Stimulated activated naive CD8-positive, alpha-beta T cell treated with anti-CD3 and anti-CD28 coated beads, Interleukin-15, Interleukin-2, amounts not matched to agents 100 ng/mL and 50 ng/mL, for 24 hours (primary cell): ENCODE results near the gene EFCAB6.

Experiments
- H3K27ac Mint-ChIP-seq: one replicate; pipeline ENCODE4 v1.8.0; 2021; ENCODE audit warnings: mild to moderate bottlenecking, mixed read lengths
- H3K27me3 Mint-ChIP-seq: one replicate; pipeline ENCODE4 v1.8.0; 2021; ENCODE audit warnings: mixed read lengths
- H3K36me3 Mint-ChIP-seq: one replicate; pipeline ENCODE4 v1.8.0; 2021; ENCODE audit warnings: low read depth, mixed read lengths
- H3K4me1 Mint-ChIP-seq: one replicate; pipeline ENCODE4 v1.8.0; 2021; ENCODE audit warnings: low read depth, mixed read lengths
- H3K4me3 Mint-ChIP-seq: one replicate; pipeline ENCODE4 v1.8.0; 2021; ENCODE audit warnings: mild to moderate bottlenecking, mixed read lengths
- H3K9me3 Mint-ChIP-seq: one replicate; pipeline ENCODE4 v1.8.0; 2021; ENCODE audit warnings: mixed read lengths

Gene EFCAB6

GRCh38 chr22:43555561-43556515 is 256.3 kb downstream of the EFCAB6 start:
- Mint-ChIP-seq H3K36me3 (no peaks in the 10 kb centered on the region), H3K4me1 (no peaks in the 10 kb centered on the region), H3K27ac (no peak overlapping the region), H3K27me3 (peaks cover 8% of the 10 kb centered on the region), H3K9me3 (no peaks in the 10 kb centered on the region), H3K4me3 (no peak overlapping the region)

GRCh38 chr22:43554694-43555365 is 257.3 kb downstream of the EFCAB6 start:
- H3K9me3 Mint-ChIP-seq = no peaks in the 10 kb centered on the region
- no peaks in the 10 kb centered on the region for H3K4me1 Mint-ChIP-seq
- H3K27ac Mint-ChIP-seq = no peak overlapping the region
- H3K4me3 Mint-ChIP-seq = no peak overlapping the region
- no peaks in the 10 kb centered on the region for H3K36me3 Mint-ChIP-seq
- peaks cover 8% of the 10 kb centered on the region for H3K27me3 Mint-ChIP-seq

DNA sequence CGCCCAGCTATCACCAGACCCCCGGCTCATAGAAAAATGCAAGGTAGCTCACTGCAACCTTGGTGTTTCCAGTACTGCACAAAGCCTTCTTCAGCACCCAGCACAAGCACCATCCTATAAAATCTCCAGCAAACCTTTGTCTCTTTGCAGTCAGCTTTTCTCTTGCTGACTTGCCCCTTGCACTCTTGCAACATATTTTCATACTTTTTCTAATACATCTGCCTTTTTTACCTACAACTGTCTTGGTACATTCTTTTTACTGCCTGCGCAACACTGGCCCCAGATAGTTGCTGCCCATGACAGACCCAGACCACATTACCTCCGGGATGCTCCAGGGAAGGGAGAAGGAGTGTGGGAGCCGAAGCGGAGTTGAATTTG is 257.9 kb downstream of the EFCAB6 start:
- no peaks in the 10 kb centered on the region for H3K36me3 Mint-ChIP-seq
- H3K27me3 Mint-ChIP-seq = peaks cover 8% of the 10 kb centered on the region
- no peaks in the 10 kb centered on the region for H3K4me1 Mint-ChIP-seq
- H3K4me3 Mint-ChIP-seq = no peak overlapping the region
- no peak overlapping the region for H3K27ac Mint-ChIP-seq
- H3K9me3 Mint-ChIP-seq = no peaks in the 10 kb centered on the region

DNA sequence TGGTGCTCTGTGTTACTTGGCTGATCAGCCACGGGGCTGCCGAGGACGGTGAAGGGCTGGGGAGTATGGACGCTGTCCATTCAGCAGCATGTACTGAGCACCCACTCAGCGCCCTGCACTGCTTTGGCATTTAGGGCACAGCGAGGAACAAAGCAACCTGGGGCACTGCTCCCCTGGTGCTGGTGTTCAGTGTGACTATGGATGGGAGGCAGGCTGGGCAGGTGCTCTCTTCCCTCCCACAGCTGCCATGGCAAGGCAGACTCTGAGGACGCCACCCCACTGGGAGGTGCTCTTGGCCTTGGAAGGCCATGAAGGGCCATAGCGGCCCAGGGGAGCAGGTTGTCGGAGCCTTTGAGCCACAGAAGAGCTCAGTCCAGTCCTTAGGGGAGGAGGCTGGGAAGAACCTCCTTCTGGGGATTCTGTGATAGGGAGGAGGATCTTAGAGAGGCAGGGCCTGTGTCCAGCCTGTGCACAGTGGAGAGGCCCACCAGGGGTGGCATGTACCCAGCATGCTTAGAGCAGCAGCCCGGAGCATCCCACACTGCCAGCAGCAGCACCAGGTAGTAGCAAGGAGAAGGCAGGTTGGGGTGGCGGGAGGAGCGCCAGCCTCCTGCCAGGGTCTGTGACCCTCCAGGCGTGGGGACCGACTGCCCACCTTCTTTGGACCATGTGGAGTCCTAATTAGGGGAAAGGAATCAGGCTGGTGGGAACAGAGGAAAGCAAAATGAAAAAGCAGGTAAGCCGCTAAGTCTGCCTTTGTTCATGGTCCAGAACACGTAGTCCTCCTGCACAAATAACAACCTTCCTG is 258.4 kb downstream of the EFCAB6 start:
- no peaks in the 10 kb centered on the region for H3K4me1 Mint-ChIP-seq
- H3K9me3 Mint-ChIP-seq = no peaks in the 10 kb centered on the region
- no peak overlapping the region for H3K27ac Mint-ChIP-seq
- peaks cover 8% of the 10 kb centered on the region for H3K27me3 Mint-ChIP-seq
- H3K4me3 Mint-ChIP-seq = no peak overlapping the region
- H3K36me3 Mint-ChIP-seq = no peaks in the 10 kb centered on the region

- H3K9me3 Mint-ChIP-seq = no peaks in the 10 kb centered on the region
- no peaks in the 10 kb centered on the region for H3K36me3 Mint-ChIP-seq
- no peak overlapping the region for H3K4me3 Mint-ChIP-seq
- H3K4me1 Mint-ChIP-seq = no peaks in the 10 kb centered on the region
- no peak overlapping the region for H3K27ac Mint-ChIP-seq
- H3K27me3 Mint-ChIP-seq = peaks cover 10% of the 10 kb centered on the region
Measured at GRCh38 chr22:43550672-43551071, 261.4 kb downstream of the EFCAB6 start.

DNA sequence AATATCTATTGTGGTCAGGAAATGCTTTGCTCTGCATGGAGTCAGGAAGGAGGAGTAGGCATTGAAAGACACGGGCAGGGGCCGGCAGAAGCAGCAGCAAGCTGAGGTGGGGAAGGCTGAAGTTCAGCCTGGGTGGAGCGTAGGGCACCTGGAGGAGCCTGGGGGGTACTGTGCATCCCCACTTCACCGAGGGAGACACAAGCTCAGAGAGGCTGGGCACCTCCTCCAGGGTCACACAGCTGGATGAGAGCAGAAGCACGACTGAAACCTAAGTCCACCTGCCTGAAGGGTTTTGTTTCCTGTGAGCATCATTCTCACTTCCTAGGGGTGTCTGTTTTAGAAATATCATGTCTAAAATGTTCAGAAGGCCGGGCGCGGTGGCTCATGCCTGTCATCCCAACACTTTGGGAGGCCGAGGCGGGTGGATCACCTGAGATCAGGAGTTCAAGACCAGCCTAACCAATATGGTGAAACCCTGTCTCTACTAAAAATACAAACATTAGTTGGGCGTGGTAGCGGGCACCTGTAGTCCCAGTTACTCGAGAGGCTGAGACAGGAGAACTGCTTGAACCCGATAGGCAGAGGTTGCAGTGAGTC is 262.0 kb downstream of the EFCAB6 start:
- Mint-ChIP-seq H3K4me3 (no peak overlapping the region), H3K4me1 (no peaks in the 10 kb centered on the region), H3K9me3 (no peaks in the 10 kb centered on the region), H3K36me3 (no peaks in the 10 kb centered on the region), H3K27ac (no peak overlapping the region), H3K27me3 (peaks cover 8% of the 10 kb centered on the region)

- H3K27ac Mint-ChIP-seq = no peak overlapping the region
- H3K27me3 Mint-ChIP-seq = peaks cover 9% of the 10 kb centered on the region
- H3K4me1 Mint-ChIP-seq = no peaks in the 10 kb centered on the region
- H3K36me3 Mint-ChIP-seq = no peaks in the 10 kb centered on the region
- no peaks in the 10 kb centered on the region for H3K9me3 Mint-ChIP-seq
- no peak overlapping the region for H3K4me3 Mint-ChIP-seq
Measured at GRCh38 chr22:43546186-43546585, 265.9 kb downstream of the EFCAB6 start.

- no peaks in the 10 kb centered on the region for H3K36me3 Mint-ChIP-seq
- no peak overlapping the region for H3K27ac Mint-ChIP-seq
- H3K9me3 Mint-ChIP-seq = no peaks in the 10 kb centered on the region
- H3K4me1 Mint-ChIP-seq = no peaks in the 10 kb centered on the region
- H3K27me3 Mint-ChIP-seq = peaks cover 9% of the 10 kb centered on the region
- H3K4me3 Mint-ChIP-seq = no peak overlapping the region
Measured at GRCh38 chr22:43544289-43544673, 267.8 kb downstream of the EFCAB6 start.

- peaks cover 9% of the 10 kb centered on the region for H3K27me3 Mint-ChIP-seq
- H3K27ac Mint-ChIP-seq = no peak overlapping the region
- H3K4me1 Mint-ChIP-seq = no peaks in the 10 kb centered on the region
- H3K36me3 Mint-ChIP-seq = no peaks in the 10 kb centered on the region
- no peak overlapping the region for H3K4me3 Mint-ChIP-seq
- H3K9me3 Mint-ChIP-seq = no peaks in the 10 kb centered on the region
Measured at GRCh38 chr22:43543522-43544288, 268.4 kb downstream of the EFCAB6 start.

DNA sequence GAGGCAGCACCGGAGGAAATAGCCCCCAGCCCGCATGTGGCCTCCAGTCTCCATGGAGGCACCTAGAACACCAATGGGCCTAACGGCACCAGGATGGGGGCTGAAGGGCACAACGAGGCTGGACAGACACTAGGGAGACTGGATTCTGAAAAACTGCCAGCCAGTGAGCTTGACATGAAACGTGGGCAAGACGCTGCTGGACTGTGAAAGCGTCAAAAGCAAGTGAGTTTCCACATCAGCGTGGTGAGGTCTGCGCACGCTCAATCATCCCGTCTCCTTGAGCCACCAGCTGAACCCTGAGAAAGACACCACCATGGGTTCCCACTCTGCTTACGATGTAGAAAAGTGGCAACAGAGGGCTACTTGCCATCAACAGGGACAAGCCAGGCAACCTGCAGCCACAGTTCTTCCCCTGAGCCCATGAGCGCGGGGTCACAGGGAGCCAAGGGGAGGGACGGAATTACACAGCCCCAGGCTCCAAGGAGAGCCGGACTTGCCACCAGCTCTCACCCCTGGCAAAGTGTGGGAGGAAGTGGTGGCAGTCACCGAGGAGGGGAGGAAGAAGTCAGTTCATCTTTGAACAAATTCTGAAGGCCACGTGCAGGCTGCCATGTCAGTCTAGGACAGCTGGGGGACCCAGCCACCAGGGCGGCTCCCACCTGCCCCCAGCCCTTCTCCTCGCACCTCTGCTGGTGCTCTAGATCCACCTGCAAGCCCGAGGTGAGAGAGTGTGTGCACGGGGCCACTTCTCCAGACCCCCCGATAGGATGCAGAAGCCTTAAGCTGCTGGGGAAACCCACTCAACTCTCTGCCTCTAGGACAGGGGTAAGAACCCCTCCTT is 269.2 kb downstream of the EFCAB6 start:
- H3K9me3 Mint-ChIP-seq = no peaks in the 10 kb centered on the region
- H3K27me3 Mint-ChIP-seq = peaks cover 12% of the 10 kb centered on the region
- H3K4me1 Mint-ChIP-seq = no peaks in the 10 kb centered on the region
- no peak overlapping the region for H3K4me3 Mint-ChIP-seq
- H3K27ac Mint-ChIP-seq = no peak overlapping the region
- no peaks in the 10 kb centered on the region for H3K36me3 Mint-ChIP-seq

DNA sequence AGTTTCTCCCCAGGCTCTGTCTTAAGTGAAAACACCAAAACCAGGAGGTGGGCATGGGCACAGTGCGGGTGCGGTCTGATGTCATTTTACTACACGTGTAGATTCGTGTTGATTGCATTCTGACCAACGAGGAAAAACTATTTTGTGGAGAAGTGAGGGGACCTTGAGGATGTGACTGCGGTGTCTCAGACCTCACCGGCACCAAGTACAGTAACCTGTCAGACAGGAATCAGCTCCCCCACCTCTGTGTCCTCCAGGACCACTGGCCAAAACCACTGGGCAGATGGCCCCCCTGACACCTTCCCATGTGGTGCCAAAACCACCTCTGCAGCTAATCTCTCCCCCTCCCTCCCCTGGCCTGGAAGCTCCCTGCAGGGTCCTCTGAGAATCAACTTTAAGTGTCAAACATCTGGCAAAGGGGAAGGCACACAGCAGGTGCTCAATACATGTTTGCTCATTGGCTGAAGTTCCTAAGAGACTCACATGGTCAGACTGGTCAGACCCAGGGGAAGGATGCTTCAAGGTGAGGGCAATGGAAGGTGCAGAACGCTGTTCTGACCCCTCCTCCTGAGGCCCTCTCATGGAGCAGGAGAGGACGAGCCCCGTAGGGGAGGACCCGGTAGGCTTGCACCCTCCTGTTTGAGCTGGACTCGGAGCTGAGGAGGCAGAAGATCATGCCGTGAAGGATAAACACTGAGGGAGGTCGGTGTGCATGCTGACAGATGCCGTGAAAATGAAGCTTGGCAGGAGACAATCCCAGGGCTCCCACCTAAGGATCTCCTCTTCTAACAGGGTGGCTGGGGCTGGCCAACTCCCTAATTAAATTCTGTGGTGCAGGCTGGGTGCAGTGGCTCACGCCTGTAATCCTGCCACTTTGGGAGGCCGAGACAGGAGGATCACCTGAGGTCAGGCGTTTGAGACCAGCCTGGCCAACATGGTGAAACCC is 270.4 kb downstream of the EFCAB6 start:
- Mint-ChIP-seq H3K36me3 (no peaks in the 10 kb centered on the region), H3K4me1 (no peaks in the 10 kb centered on the region), H3K27ac (no peak overlapping the region), H3K4me3 (no peak overlapping the region), H3K27me3 (peaks cover 8% of the 10 kb centered on the region), H3K9me3 (no peaks in the 10 kb centered on the region)

DNA sequence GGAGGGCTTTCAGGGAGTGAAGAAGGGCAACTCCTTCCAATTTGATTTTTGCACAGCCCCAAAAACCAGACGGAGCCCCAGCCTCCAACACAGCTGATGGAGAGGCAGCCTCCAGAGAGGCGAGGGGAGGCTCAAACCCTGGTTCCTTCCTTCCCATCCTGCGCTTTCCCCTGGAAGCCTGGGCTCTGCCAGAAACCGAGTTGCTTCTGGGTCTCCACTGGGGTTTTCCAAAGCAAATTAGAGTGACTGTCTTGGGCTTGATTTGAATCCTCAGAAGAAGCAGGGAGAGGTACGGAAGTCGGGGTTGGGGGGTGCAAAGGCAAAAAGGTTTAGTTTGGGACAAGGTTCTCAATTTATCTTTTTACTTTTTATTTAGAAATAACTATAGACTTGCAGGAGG is 271.1 kb downstream of the EFCAB6 start:
- Mint-ChIP-seq H3K36me3 (no peaks in the 10 kb centered on the region), H3K9me3 (no peaks in the 10 kb centered on the region), H3K4me1 (no peaks in the 10 kb centered on the region), H3K27me3 (peaks cover 8% of the 10 kb centered on the region), H3K27ac (no peak overlapping the region), H3K4me3 (no peak overlapping the region)

GRCh38 chr22:43540529-43540923 is 271.6 kb downstream of the EFCAB6 start:
- no peak overlapping the region for H3K27ac Mint-ChIP-seq
- H3K4me3 Mint-ChIP-seq = no peak overlapping the region
- no peaks in the 10 kb centered on the region for H3K9me3 Mint-ChIP-seq
- no peaks in the 10 kb centered on the region for H3K36me3 Mint-ChIP-seq
- H3K27me3 Mint-ChIP-seq = peaks cover 8% of the 10 kb centered on the region
- no peaks in the 10 kb centered on the region for H3K4me1 Mint-ChIP-seq
